Esophagus squamous epithelium (tissue), 4 donors: Measurements from ENCODE around the gene MCRS1.

Experiments used
- POLR2A ChIP-seq, 4 donors: fragments of 450-650 bp; IDR thresholded peaks; one replicate each; pipeline ENCODE4 v1.6.1; 2017; ENCODE audit warnings: antibody characterized with exemption in 4 of 4, mild to moderate bottlenecking in 4 of 4, moderate library complexity in 3 of 4
- TF ChIP-seq, protein P1 (sequence below), 6 experiments: fragments of 450-650 bp in 4 of 6; fragments of 200-600 bp in 2 of 6; sonication (generic) in 2 of 6; IDR thresholded peaks; one replicate each; pipeline ENCODE4 v1.5.1; 2016 to 2019; ENCODE audit warnings: antibody characterized with exemption in 6 of 6, mild to moderate bottlenecking in 4 of 6, moderate library complexity in 4 of 6

DNA sequence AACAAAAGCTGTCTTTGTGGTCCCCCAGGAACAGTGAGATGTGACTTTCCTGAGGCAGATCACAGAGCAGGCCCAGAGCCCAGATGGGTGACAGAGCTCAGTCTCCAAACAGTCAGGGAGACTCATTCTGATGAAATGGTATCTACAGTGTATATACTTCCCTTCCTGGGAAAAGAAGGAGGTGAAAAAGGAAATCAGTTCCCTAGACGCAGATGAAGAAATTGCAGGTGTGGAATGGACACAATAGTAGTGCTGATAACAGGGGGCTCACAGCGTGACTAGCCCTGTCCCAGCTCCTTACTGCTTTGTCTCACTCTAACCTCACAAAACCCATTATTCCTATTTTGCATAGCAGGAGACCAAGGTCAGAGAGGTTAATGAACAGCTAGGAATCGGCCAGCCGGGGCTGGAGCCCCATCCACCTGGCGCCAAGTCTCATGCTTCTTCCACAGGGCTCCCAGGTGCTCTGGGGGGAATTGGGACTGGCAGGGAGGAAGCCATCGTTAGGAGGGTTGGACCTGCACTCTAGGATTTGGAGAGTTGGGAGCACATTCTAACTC lies 17.2 kb downstream of the MCRS1 start:
- TF ChIP-seq, protein P1, sequence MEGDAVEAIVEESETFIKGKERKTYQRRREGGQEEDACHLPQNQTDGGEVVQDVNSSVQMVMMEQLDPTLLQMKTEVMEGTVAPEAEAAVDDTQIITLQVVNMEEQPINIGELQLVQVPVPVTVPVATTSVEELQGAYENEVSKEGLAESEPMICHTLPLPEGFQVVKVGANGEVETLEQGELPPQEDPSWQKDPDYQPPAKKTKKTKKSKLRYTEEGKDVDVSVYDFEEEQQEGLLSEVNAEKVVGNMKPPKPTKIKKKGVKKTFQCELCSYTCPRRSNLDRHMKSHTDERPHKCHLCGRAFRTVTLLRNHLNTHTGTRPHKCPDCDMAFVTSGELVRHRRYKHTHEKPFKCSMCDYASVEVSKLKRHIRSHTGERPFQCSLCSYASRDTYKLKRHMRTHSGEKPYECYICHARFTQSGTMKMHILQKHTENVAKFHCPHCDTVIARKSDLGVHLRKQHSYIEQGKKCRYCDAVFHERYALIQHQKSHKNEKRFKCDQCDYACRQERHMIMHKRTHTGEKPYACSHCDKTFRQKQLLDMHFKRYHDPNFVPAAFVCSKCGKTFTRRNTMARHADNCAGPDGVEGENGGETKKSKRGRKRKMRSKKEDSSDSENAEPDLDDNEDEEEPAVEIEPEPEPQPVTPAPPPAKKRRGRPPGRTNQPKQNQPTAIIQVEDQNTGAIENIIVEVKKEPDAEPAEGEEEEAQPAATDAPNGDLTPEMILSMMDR (IDR thresholded peaks at IDR 0.05): no peak
- no peak for TF ChIP-seq POLR2A (IDR thresholded peaks at IDR 0.05)
